Brain microvascular endothelial cell (primary cell): ENCODE results near the gene SLC25A21.
A peak's percentile ranks its signal among the peaks of the same experiment; 100 is the strongest.

Experiments
- DNase-seq: peaks from one replicate; pipeline ENCODE4 v3.0.0-alpha.2; 2020
- H3K27ac ChIP-seq: fragments of 250-450 bp; sonication (Bioruptor Pico); 2 replicates; pipeline ENCODE4 v1.5.1; 2020; ENCODE audit warnings: mild to moderate bottlenecking, moderate library complexity
- H3K27me3 ChIP-seq: fragments of 250-450 bp; sonication (Bioruptor Pico); replicated peaks from 2 replicates; pipeline ENCODE4 v1.5.1; 2020; ENCODE audit warnings: mild to moderate bottlenecking
- H3K36me3 ChIP-seq: fragments of 250-450 bp; sonication (Bioruptor Pico); replicated peaks from 2 replicates; pipeline ENCODE4 v1.5.1; 2020; ENCODE audit warnings: mild to moderate bottlenecking
- H3K4me3 ChIP-seq: 2 replicates; pipeline ENCODE4 v1.5.1; 2011; ENCODE audit warnings: low read depth, mild to moderate bottlenecking, control low read depth, low read length, moderate library complexity
- CTCF ChIP-seq: IDR thresholded peaks from 2 replicates; pipeline ENCODE4 v1.5.1; 2011; ENCODE audit warnings: low read depth, mild to moderate bottlenecking, moderate library complexity, low read length, control low read depth, inconsistent platforms; ENCODE audit errors: missing control alignments
- in situ Hi-C: cut with HindIII; loops from 2 replicates; pipeline ENCODE4 v1.10.0; 2017; ENCODE audit warnings: low sequenced_read_pairs, low pct_ligation_motif_present

SLC25A21 gene

GRCh38 chr14:36659010-36659821, 513.2 kb downstream of the SLC25A21 start:
- Histone ChIP-seq H3K27me3 (peaks cover 98% of the 10 kb centered on the region), H3K27ac (no peak overlapping the region), H3K36me3 (no peaks in the 10 kb centered on the region), H3K4me3 (no peak overlapping the region)
- DNase-seq, result no peak
- TF ChIP-seq CTCF, result no peak
- in situ Hi-C loops, result no loop called here

GRCh38 chr14:36658123-36659009, 514.0 kb downstream of the SLC25A21 start:
- H3K4me3 ChIP-seq, result no peak overlapping the region
- H3K27me3 ChIP-seq, result peaks cover 98% of the 10 kb centered on the region
- no peaks in the 10 kb centered on the region for H3K36me3 ChIP-seq
- no peak overlapping the region for H3K27ac ChIP-seq
- no peak for TF ChIP-seq CTCF
- DNase-seq, result no peak
- in situ Hi-C loops, result no loop called here

GRCh38 chr14:36657399-36658122, 514.8 kb downstream of the SLC25A21 start:
- TF ChIP-seq CTCF, result no peak
- Histone ChIP-seq H3K36me3 (no peaks in the 10 kb centered on the region), H3K27ac (no peak overlapping the region), H3K4me3 (no peak overlapping the region), H3K27me3 (peaks cover 97% of the 10 kb centered on the region)
- in situ Hi-C loops, result no loop called here
- DNase-seq, result no peak

GRCh38 chr14:36656687-36657398, 515.6 kb downstream of the SLC25A21 start:
- Histone ChIP-seq H3K36me3 (no peaks in the 10 kb centered on the region), H3K4me3 (no peak overlapping the region), H3K27me3 (peaks cover 94% of the 10 kb centered on the region), H3K27ac (no peak overlapping the region)
- no peak for DNase-seq
- in situ Hi-C loops, result no loop called here
- TF ChIP-seq CTCF, result no peak

GRCh38 chr14:36655963-36656686, 516.3 kb downstream of the SLC25A21 start:
- H3K36me3 ChIP-seq, result no peaks in the 10 kb centered on the region
- DNase-seq, result no peak
- no peak overlapping the region for H3K4me3 ChIP-seq
- peaks cover 94% of the 10 kb centered on the region for H3K27me3 ChIP-seq
- in situ Hi-C loops, result no loop called here
- H3K27ac ChIP-seq, result no peak overlapping the region
- TF ChIP-seq CTCF, result peak; percentile 60
